GM21576 (cell line): ENCODE measurements around the gene PEAR1.

Experiments
- ATAC-seq: cut with Tn5 transposase; IDR thresholded peaks from one replicate; pipeline ENCODE4 v1.9.1; 2021; ENCODE audit warnings: mild to moderate bottlenecking, moderate library complexity; ENCODE audit not compliant: unreplicated experiment

Gene PEAR1

GRCh38 chr1:156935505-156936128, 42.1 kb downstream of the PEAR1 start:
- ATAC-seq: no peak

GRCh38 chr1:156936191-156936590, 42.7 kb downstream of the PEAR1 start:
- ATAC-seq: no peak

- no peak for ATAC-seq
These were observed 43.3 kb downstream of the PEAR1 start for GRCh38 chr1:156936721-156937220.

- ATAC-seq: no peak
These were observed 44.4 kb downstream of the PEAR1 start for GRCh38 chr1:156937883-156938282.

DNA sequence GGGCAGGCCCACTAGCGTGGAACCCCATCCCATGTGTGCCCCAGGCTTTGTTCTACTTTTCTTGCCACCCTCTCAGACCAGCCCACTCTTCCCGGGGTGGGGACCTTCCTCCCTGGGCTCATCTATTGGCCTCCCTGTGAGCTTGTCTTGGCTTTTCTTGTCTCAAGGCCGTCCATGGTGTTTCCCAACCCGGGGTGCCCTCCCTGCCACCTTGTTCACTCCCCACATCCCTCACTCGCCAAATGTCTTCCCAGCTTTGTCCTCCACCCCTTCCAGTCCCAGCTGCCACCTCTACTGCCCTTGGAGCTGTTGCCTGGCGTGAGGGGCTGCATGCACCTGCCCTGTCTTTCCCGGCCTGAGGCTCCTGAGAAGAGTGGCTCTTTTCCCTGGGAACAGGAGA, 45.3 kb downstream of the PEAR1 start:
- no peak for ATAC-seq

DNA sequence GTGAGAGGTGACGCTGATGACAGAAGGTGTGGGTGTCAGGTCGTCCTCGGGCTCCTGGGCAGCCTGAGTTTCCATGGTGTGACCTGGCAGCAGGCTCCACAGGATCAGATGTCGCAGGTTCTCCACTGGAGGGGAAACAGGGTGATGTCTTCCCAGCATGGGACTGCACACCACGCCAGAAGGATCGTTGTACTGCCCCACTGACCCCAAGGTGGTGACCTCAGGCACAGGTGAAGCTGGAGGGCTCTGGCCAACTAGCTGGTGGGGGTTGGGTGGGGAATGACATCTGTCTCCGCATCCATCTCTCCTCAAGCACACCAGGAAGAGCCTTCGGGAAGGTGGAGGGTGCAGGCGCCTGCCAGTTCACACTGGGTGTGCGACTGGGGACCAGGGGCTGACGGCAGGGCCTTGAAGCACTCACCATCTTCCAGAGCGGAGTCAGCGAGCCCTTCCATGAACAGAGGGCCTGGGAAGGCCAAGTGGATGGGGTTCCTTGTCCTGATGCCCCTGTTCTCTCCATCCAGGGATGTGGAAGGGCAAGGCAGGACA, 46.3 kb downstream of the PEAR1 start:
- no peak for ATAC-seq

GRCh38 chr1:156941675-156942074, 48.2 kb downstream of the PEAR1 start:
- ATAC-seq: no peak

DNA sequence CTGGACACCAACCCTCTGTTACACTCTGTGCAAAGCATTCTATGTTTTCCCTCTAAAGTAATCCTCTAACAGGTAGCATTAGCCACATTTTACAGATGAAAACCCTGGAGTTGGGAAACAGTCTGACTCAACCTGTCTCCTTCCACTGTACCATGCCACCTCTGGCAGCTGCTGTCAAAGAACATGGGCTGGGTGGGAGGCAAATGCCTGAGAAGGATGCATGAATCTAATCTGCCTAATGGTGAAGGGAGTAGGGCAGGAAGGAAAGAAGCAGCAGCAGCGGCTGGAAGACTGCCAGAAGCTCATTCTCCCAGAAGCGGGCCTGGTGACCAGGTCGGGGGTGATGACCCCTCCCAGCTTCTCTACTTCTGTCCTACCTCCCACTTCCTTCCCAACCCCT, 48.7 kb downstream of the PEAR1 start:
- no peak for ATAC-seq

GRCh38 chr1:156942576-156942975, 49.1 kb downstream of the PEAR1 start:
- ATAC-seq: no peak

DNA sequence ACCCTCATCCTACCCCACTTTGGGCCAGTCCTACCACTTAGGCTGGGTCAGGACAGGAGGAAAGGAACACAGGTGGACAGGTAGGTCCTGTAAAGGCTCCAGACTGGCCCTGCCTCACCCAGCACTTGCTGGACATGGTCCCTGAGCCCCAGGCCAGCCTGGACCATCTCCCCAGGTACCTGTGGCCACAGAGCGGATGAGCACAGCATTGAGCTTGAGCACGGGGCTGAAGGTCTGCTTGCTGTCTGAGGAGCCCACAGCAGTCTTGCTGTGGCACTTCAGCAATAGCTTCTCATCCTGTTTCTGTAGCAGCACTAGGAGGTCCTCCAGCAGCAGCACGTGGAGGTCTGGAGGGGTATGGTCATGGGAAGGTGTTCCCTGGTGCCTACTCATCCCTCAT, 50.2 kb downstream of the PEAR1 start:
- no peak for ATAC-seq

GRCh38 chr1:156944268-156944667, 50.8 kb downstream of the PEAR1 start:
- no peak for ATAC-seq

DNA sequence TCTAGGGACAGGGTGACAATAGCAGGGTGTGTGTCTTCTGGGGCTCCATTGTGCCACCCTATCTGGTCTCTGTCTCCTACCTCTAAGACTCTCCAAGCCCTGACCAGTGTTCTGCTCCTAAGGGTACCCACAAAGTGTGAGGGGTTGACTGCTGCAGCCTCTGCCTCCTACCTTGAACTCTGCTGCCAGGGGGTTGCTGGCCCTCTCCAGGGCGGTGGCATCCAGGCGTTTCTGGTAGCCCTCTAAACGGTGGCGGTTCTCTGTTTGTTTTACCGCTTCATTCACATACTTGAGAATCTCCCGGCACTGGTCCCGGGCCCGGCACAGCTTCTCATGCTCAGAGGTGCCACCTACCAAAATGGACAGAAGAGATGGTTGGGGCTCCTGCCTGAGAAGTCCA, 51.3 kb downstream of the PEAR1 start:
- no peak for ATAC-seq

DNA sequence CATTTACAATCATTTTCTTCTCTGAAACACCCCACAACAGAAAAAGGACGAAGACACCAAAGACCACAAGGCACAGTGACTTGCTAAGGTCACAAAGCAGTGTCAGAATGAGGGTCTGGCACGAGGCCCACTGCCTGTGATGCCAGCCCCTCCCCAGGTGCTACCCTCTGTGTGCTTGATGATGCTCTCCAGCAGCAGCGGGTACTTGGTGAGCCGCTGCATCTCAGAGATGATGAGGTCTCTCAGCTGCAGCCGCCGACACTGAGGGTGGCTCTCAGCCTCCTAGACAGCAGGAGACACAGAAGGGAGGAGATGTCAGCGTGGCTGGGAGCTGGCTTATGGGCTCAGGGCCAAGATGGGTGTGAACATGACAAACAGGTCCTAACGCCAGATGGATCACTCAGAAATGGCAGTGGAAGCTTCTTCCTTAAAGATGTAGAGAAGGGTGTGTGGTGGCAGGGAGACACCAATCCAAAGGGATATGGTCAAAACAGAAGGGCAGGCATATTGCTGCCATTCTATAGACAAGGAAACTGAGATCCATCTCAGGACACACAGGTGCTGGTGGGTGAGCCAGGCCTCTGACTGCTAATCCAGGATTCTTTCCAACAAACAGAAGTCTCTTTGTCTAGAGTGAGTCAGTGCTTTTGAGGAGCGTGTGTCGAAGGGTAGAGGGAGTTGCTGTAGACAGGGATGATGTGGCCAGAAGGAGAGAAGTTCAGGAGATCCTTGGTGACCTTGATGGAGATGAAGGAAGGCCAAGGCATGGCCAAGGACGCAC, 52.6 kb downstream of the PEAR1 start:
- ATAC-seq: no peak

DNA sequence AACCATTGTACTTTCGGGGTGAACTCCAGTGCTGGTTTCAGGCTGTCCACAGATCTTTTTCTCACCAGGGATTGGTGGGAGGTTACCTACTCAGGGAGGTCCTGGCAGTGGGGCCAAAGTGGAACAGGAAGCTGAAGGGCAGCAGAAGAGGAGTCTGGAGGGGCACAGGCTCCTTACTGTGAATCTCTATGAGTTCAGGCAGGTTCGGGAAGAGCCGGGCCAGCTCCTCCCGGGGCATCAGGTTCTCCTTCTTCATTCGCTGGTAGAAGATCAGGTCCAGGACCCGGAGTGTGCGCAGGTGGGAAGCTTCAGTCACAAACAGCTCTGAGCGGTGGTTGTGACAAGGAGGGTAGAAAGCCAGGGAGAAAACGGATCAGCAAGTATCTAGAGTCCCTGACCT, 53.6 kb downstream of the PEAR1 start:
- ATAC-seq: no peak

DNA sequence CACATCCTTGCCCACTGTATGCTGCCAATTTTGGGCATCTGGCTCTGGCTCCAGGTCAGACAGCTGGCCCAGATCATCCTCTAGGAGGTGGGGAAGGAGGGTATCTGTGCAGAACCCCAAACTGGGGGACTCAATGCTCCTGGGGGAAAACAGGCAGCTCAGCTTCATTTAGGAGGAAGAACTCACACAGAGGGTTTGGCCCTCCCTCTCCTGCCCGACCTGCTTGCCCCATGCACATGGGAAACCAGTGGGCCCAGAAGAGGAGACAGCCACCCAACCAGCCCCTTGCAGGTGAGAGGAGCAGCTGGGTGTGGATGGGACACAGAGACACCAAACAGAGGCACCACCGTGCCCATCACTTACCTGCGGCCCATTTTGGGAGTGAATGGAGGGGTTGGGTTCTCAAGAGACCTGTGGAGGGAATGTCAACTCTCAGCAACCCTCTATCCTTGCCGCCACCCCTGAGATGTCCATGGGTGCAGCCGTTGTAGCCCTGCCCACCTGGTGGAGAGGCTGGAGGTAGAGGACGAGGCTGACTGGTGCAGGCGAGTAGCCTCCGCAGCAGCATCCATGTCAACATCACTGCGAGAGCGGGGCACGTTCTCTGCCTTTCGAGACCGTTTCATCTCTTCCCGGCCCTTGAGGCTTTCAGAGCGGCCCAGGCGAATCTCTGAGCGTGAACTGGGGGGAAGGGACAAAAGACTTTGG, 54.5 kb downstream of the PEAR1 start:
- no peak for ATAC-seq

- no peak for ATAC-seq
These were observed 55.2 kb downstream of the PEAR1 start for GRCh38 chr1:156948708-156949107.

DNA sequence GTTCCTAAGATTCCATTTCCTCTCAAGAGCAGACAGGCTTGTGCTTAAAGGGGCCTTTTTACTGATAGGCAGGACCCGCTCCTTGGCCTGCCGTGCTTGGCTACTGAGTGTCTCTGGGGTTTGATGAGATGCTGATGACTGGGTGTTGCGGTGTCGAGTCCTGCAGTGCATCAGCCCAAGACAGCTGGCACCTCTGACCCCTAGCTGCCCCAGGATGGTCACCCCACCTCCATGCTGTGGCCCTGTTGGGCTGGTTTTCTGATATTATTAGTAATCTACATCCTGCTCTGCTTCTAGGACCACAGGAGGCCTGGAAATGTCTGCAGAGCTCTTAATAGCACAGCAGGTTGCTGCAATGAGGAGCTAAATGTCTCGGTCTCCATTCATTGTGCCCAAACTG, 55.6 kb downstream of the PEAR1 start:
- no peak for ATAC-seq

- no peak for ATAC-seq
These were observed 57.9 kb downstream of the PEAR1 start for GRCh38 chr1:156951371-156951770.

GRCh38 chr1:156953571-156953970, 60.1 kb downstream of the PEAR1 start:
- ATAC-seq: no peak

- ATAC-seq: no peak
These were observed 62.8 kb downstream of the PEAR1 start for GRCh38 chr1:156956333-156956732.

DNA sequence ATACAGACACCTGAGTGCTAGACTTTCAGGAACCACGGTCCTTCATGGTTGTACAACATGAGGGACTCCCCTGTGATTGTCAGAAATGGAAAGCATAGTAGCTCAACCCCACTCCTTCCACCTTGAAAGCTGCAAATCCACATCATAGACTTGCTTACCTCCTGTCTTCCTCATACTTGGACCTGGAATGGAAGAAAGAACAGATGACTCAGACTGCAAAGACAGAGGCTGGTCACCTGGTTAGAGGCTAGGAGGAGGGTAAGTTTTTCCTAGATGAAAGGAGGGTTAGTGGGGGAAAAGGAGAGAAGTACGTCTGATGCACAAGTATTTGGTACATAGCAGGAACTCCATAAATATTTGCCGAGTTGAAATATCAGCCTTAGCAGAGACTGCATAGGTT, 64.1 kb downstream of the PEAR1 start:
- no peak for ATAC-seq
